Kidney (tissue), 14 donors: ENCODE measurements around the gene NFKBIE. TPM values are rescaled to one million over a fixed set of nuclear protein-coding genes. Genes with fewer than 3 reads are reported as not detected.

Experiments
- DNase-seq, 5 donors: peaks; one replicate each; pipeline ENCODE4 v3.0.0-alpha.2; 2013 to 2020
- FAIRE-seq: peaks from 2 replicates; lab custom pipeline; 2012; peaks lifted over from hg19 to GRCh38; lab: Jason Lieb, UNC
- H3K27ac ChIP-seq, 2 donors: one replicate each; pipeline ENCODE4 v1.7.0; 2013; ENCODE audit warnings: low read depth in 2 of 2, low read length in 2 of 2, inconsistent platforms in 1 of 2
- H3K27me3 ChIP-seq: one replicate; pipeline ENCODE4 v1.7.1; 2013; ENCODE audit warnings: low read length, inconsistent platforms; ENCODE audit not compliant: control insufficient read depth, insufficient read depth
- H3K36me3 ChIP-seq, 3 donors: one replicate each; pipeline versions ENCODE4 v1.7.0 to v1.7.1; 2013; ENCODE audit warnings: low read length in 3 of 3, control low read depth in 1 of 3, inconsistent platforms in 1 of 3; ENCODE audit not compliant: insufficient read depth in 3 of 3, control insufficient read depth in 2 of 3
- H3K4me1 ChIP-seq, 3 donors: one replicate each; pipeline versions ENCODE4 v1.7.0 to v1.7.1; 2013; ENCODE audit warnings: low read length in 3 of 3, inconsistent platforms in 1 of 3, low read depth in 1 of 3; ENCODE audit not compliant: control insufficient read depth in 2 of 3, insufficient read depth in 2 of 3
- H3K4me3 ChIP-seq, 3 donors: one replicate each; pipeline versions ENCODE4 v1.7.0 to v1.8.1; 2013; ENCODE audit warnings: low read length in 3 of 3, control low read depth in 1 of 3, inconsistent platforms in 1 of 3
- H3K9ac ChIP-seq, 3 donors: one replicate each; pipeline versions ENCODE4 v1.7.0 to v1.7.1; 2013; ENCODE audit warnings: low read length in 3 of 3, control low read depth in 1 of 3, inconsistent platforms in 1 of 3
- H3K9me3 ChIP-seq, 3 donors: one replicate each; pipeline versions ENCODE4 v1.7.0 to v1.7.1; 2013; ENCODE audit warnings: low read length in 3 of 3, control low read depth in 1 of 3, inconsistent platforms in 1 of 3; ENCODE audit not compliant: control insufficient read depth in 2 of 3, insufficient read depth in 1 of 3
- CTCF ChIP-seq: IDR thresholded peaks from 3 replicates; pipeline ENCODE4 v1.5.1; 2012; ENCODE audit warnings: mild to moderate bottlenecking, moderate library complexity, borderline replicate concordance; ENCODE audit not compliant: insufficient read depth; ENCODE audit errors: extremely low read depth
- intact Hi-C: fragments of 100-400 bp; cut with DNase I; formaldehyde crosslinking; loops from one replicate; pipeline ENCODE4 v1.11.1; 2022
- polyA plus RNA-seq: library from polyadenylated mRNA; stranded (reverse); fragments of 350-450 nt; fragmentation: Illumina TruSeq; extraction: RNeasy Lipid Tissue Mini Kit (QIAGEN cat#74804); gene quantifications from one replicate; pipeline ENCODE4 v1.2.3, GENCODE V29; 2014; ENCODE audit warnings: low read depth, low replicate concordance; ENCODE audit not compliant: insufficient read depth
- total RNA-seq: library from RNA; stranded (reverse); fragmentation: NEBNext Ultra II Directional; extraction: Animal tissue kit (Norgen Biotek cat#: 25700); gene quantifications from one replicate; pipeline ENCODE4 v1.2.1, GENCODE V29; 2021
- donor health status: control.
- donor health status: control.
- donor health status: control.
- donor health status: control.
- donor health status: control.
- donor health status: DM: yes; HTN: yes; CAD: no.
- donor health status: Normal renal cell carcinoma (clear cell type).

The NFKBIE gene
- total and polyA plus RNA-seq, 2 donors from 2014 or later = 12.6 to 19.0 TPM

GRCh38 chr6:44226368-44227147 is 38.8 kb downstream of the NFKBIE start:
- no peak for TF ChIP-seq CTCF
- Histone ChIP-seq H3K4me3 (no peak overlapping the region), H3K9me3 (no peaks in the 10 kb centered on the region), H3K36me3 (peaks cover 0 to 5% (median 0%) of the 10 kb centered on the region in 3 donors), H3K4me1 (peaks cover 0 to 25% (median 18%) of the 10 kb centered on the region in 3 donors), H3K9ac (peak overlapping the region in 1 of 3 donors; percentile 40), H3K27ac (peak overlapping the region in 1 of 2 donors; percentile 32), H3K27me3 (no peaks in the 10 kb centered on the region)
- intact Hi-C loops = no loop called here
- DNase-seq (peak in 1 of 5 donors; percentile 52), FAIRE-seq (no peak)

GRCh38 chr6:44225579-44226325 is 39.6 kb downstream of the NFKBIE start:
- no peak overlapping the region for H3K27ac ChIP-seq
- H3K9ac ChIP-seq = no peak overlapping the region
- DNase-seq (no peak), FAIRE-seq (no peak)
- intact Hi-C loops = no loop called here
- no peak overlapping the region for H3K4me3 ChIP-seq
- no peaks in the 10 kb centered on the region for H3K9me3 ChIP-seq
- no peaks in the 10 kb centered on the region for H3K36me3 ChIP-seq
- TF ChIP-seq CTCF = no peak
- H3K4me1 ChIP-seq = peaks cover 0 to 29% (median 15%) of the 10 kb centered on the region in 3 donors
- H3K27me3 ChIP-seq = no peaks in the 10 kb centered on the region

- Histone ChIP-seq H3K27ac (no peak overlapping the region), H3K4me1 (peaks cover 0 to 29% (median 15%) of the 10 kb centered on the region in 3 donors), H3K9me3 (no peaks in the 10 kb centered on the region), H3K27me3 (no peaks in the 10 kb centered on the region), H3K9ac (no peak overlapping the region), H3K4me3 (no peak overlapping the region), H3K36me3 (no peaks in the 10 kb centered on the region)
- intact Hi-C loops = no loop called here
- no peak for DNase-seq
- FAIRE-seq = no peak
- no peak for TF ChIP-seq CTCF
Measured at GRCh38 chr6:44224965-44225305, 40.4 kb downstream of the NFKBIE start.
